Effector CD8-positive, alpha-beta T cell (primary cell): ENCODE data around the gene TEX14.
A peak's percentile ranks its signal among the peaks of the same experiment; 100 is the strongest.
"Not testable (repeated sequence)": the region's sequence is repeated elsewhere in the genome, so short reads cannot be mapped to it uniquely, and the experiment has no call there.

Experiments
- DNase-seq: peaks from one replicate; lab custom pipeline; 2025; lab: John Stamatoyannopoulos, UW

The TEX14 gene

DNA sequence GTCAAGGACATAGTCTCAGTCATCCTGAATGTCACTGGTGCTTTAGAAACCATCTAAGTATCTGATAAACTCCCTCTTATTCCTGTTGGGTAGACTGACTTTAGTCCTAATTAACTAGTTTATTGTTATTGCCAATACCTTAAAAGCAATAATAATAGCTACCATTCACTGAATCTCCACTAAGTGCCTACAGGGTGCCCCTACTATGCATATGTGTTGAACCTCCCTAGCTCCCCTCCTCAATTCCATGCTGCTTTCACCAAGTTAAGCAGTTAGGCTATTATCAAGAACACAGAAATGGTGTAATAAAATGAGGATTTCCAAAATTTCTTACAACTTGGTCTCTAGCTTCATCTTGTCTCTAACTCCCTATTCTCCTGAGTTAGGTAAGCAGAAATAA lies 89.9 kb downstream of the TEX14 start:
- DNase-seq, result no peak

DNA sequence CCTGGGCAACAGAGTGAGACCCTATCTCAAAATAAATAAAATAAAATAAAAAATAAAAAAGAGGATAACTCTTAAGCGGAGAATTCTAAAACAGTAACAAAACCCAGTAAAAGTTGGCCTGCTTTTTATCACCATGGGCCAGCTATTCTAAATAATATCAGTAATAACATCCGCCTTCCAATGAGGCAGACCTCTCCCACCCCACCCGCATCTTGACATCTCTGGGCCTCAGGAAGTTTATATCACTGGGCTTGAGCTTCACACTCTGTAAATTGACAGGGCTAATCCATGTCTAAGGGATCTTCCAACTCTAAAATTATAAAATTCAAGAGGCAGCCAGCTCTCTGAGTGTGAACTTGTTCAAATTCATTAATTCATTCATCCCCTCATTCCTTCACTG lies 94.5 kb downstream of the TEX14 start:
- no peak for DNase-seq

DNA sequence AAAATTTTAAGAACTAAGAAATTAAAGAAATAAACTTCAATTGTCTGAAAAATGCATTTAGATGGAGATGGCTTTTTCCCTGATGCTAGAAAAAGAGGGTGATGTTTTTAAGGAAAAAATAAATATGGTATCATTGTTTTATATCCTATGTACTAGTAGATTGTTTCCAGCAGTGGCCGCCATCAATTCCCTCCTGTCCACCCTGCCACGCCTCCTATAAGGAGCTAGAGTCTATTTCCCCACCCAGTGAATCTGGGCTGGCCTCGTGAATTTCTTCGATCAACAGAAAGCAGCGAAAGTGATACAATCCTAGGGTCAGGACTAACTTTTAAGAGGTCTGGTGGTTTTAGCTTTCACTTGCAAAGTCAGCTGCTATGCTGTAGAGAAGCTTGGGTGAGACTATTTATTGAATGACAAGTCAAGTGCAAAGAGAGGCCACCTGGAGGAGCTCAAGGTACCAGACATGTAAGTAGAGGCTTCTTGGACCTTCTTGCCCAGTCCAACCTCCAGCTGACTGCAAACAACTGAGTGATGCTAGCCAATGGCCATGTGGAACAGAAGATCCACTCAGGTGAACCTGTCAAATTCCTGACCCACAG lies 96.6 kb downstream of the TEX14 start:
- DNase-seq, result no peak

DNA sequence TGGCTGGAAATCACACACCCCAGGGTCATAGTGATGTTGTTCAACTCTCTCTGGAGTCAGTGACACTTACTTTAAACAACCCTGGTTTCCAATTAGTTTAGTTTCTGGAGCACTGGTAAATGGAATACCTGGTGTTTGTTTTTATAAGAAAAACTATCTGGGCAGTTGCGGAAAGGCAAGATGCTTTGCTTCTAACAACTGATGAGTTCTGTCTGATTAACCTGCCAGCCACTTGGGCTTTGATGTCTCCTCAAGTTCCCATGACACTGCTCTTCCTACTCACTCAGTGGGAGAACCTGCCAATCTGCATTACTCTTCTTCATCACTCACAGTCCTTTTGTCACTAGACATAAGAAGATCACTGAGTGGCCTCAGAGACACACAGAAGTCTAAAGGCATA lies 98.7 kb downstream of the TEX14 start:
- no peak for DNase-seq

DNA sequence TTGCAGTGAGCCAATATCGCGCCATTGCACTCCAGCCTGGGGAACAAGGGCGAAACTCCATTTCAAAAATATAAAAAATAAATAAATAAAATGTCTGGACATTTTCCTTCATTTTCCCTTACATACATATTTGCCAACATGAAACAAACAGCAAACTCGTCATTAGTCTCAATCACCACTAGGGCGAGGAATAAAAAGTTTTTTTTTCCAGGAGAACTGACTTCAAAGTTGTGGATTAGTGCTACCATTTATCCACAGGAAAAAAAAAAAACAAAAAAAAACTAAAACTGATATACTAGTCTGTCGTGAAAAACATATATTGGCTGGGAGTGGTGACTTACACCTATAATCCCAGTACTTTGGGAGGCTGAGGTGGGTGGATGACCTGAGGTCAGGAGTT lies 100.4 kb downstream of the TEX14 start:
- no peak for DNase-seq

DNA sequence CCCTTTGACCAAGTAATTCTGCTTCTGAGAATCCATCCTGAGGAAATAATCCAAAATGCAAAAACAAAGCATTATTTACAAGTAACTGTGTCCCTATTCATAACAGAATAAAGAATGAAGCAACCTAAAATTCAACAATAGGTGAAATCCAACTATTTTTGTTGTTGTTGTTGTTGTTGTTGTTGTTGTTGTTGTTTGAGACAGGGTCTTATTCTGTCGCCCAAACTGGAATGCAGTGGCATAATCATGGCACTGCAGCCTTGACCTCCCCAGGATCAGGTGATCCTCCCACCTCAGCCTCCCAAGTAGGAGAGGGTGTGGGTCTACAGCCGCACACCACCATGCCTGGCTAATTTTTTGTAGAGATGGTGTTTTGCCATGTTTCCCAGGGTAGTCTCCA lies 101.5 kb downstream of the TEX14 start:
- no peak for DNase-seq

DNA sequence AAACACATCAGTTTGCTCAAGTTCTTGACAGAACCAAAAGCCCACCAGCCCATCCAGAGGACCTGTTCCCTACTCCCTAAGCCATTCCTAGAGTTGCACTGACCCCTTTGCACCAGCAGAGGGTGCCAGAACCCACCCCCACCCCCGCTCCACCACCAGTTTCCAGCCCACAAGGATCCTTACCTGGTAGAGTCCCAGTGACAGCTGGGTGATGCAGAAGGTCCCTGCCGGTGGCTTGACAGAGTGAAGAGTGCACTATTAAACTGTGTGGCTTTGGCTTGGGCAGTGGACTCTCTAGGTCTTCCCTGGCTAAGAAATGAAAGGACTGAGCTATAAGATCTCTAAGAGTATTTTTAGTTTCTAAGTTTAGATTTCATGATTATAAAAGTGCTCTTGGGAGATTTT lies 104.1 kb downstream of the TEX14 start:
- DNase-seq, result peak; percentile 37

DNA sequence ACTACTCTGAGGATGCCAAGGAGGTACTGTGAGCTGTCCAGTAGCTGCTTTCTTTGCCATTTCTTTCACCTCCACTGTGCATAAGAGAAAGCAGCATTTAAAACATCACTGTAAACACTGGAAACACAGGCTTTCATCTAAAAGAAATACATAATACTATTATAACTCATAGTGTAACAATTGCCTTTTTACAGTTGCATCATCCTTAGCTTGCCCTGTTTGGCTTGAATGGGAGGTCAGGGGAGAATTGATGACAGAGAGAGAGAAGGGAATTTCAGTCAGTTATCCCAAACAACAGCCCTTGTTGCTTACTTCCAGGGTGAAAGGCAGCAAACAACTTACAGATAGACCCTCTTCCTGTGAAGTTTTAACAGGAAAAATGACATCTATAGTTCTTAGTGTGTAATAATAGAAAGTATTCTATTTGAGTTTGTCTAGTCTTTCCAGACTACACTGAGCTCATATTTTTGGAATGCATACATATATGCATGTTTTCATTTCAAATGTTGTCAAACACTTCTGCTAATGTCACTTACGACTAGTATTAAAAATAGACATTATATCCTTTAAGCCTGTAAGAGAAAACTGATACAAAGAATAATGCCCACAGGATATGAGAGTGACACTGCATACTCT lies 105.7 kb downstream of the TEX14 start:
- DNase-seq, result no peak

DNA sequence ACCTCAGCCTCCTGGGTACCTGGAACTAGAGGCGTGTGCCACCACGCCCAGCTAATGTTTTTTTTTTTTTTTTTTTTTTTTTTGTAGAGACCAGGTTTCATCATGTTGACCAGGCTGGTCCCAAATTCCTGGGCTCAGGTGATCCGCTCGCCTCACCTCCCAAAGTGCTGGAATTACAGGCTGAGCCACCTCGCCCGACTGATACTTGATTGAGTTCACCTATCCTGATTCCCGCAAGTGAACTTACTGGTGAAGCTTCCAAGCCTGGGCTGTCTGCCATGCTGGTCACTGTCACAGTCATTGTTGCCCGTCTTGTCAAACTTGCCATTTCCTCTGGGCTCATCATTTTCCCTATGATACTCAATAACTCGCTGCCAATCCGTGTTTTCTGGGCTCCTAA lies 106.3 kb downstream of the TEX14 start:
- no peak for DNase-seq

DNA sequence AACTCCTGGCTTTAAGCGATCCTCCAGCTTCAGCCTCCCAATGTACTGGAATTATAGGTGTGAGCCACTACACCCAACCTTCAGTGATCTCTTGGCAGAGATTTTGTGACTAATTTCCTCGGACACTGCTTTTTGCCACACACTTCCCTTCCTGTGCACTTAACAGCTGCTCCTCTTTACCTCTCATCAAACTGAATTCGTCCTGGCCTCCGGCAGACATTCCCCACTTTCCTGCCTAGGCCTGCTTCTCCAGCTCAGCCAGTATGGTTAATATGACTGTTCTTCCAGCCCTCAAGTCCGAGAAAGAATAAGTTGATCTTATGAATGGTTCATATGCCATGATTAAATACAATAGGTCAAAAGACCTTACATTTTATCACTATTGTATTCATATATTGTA lies 108.4 kb downstream of the TEX14 start:
- DNase-seq, result no peak

DNA sequence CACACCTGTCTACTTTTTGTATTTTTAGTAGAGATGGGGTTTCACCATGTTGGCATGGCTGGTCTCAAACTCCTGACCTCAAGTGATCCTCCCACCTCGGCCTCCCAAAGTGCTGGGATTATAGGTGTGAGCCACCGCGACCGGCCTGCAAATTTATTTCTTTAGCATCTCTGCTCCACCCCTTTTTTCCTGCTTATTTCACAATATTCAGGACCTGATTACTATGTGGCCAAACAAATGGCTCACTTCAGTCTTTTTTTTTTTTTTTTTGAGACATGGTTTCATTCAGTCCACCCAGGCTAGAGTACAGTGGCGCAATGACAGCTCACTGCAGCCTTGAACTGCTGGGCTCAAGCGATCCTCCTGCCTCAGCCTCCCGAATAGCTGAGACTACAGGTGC lies 109.1 kb downstream of the TEX14 start:
- DNase-seq, result not testable (repeated sequence)

DNA sequence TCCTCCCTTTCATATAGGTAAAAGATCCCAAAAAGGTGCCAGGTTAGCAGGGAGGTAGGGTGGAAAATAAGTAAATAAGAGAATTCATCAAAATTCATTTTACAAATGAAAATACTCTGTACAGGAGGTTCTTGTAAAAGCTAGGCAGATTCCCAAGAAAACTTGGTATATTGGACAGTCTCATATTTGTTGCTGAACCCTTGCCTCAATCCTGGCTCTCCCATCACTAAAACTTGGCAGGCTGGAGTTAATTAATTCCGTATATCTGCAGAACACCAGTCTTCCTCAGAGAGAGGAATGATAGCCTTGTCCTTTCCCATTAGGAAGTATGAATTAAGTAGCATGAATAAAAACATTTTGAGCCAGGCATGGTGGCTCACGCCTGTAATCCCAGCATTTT lies 111.2 kb downstream of the TEX14 start:
- no peak for DNase-seq

DNA sequence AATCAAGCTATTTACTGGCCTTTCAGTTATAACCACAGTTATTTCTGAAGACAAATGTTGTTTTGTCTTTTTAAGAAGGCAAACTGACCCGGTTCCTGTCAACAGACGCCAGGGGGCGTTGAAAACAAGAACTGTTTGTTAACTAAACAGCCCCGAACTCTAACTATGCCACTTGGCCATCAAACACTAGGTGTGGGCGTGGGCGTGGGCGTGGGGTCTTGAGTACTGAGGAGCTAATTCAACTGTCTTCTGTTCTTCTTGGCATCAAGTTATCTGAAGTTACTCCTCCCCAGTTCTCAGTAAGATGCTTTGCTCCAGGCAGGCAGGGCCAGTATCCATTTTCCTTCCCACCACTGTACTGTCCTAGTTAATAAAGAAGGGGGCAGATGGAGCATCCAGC lies 114.1 kb downstream of the TEX14 start:
- peak; percentile 5 for DNase-seq

DNA sequence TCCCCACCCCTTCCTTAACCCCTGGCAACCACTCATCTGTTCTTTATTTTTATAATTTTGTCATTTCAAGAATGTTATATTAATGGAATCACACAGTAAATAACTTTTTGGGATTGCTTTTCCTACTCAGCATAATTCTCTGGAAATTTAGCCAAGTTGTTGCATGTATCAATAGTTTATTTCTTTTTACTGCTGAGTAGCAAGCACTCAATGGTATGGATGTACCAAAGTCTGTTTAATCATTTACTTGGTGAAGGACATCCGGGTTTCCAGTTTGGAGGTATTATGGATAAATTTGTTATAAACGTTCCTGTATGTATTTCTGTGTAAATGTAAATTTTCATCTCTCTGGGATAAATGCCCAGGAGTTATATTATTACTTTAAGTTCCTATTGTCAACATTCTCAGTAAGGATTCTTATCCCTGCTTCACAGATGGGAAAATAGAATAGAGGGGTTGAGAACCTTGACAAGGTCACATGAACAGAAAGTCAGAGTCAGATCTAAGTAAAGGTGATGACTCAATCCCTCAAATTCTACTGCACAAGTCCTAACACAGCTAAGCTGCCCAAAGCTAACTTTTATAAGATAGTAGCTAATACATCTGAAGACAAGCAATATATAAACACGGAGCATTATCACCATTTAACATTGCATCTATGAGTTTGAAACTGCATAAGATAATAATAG lies 115.0 kb downstream of the TEX14 start:
- no peak for DNase-seq

DNA sequence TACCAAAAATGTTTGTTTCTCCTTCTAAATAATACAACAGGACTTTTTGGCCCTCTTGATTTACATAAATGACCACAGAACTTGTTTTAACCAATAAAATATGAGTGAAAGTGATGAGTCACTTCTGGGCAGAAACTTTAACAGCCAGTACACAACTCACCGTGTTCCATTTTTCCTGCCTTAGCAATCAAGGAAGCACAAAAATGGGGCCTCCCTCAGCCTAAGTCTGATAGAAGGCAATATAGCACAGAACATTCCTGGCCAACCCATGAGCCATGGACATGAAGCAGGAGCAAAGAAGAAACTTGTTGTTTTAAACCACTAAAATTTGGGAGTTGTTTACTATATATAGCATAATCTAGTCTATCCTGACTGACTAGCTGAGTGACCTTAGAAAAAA lies 116.3 kb downstream of the TEX14 start:
- DNase-seq, result no peak

DNA sequence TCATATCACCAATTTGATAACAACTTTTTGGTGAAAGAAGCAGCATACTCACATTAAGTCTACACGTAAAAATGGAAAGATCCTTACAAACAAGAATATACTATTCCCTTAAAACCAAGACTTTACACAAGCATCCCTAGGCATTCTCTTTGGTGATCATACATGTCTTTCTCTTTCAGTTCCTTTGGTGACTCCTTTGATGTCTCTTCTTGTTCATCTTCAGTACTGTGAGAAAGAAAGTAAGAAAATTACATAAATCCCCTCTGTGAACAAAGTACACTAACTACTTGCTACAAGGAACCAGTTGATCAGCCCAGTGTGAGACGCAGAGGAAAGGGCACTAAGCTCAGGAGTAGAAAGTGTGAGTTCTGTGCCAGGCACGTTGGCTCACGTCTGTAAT lies 117.8 kb downstream of the TEX14 start:
- DNase-seq, result no peak

DNA sequence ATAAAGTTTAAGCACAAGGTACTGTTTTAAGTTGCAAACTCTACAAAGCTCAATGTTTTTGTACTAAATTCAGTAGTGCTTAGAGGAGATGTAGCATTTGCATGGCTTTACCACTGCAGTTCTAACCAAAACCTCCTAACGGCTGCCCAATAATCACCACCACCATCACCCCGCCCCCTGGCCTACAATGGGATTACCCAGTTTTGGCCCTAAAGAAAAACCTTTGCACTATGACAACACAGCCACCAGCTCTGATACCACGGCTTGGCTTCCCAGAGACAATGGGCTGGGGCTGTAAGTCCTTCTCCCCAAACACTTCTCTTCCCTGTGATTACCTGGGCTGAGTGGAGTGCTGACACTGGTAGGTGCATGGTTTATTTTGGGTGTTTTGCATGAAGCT lies 119.0 kb downstream of the TEX14 start:
- no peak for DNase-seq

DNA sequence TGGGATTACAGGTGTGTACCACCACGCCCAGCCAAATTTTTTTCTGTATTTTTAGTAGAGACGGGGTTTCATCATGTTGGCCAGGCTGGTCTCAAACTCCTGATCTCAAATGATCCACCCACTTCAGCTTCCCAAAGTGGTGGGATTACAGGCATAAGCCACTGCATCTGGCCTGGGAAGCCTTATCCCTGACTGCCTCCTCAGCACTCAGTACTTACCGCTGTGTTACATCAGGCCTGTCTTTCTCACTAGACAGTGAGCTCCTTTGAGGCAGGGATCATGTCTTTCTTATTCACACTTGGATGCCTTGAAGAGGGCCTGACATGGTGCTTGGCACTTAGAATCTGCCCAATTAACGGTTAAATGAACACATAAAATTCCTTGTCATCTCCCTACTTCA lies 121.1 kb downstream of the TEX14 start:
- DNase-seq, result no peak

DNA sequence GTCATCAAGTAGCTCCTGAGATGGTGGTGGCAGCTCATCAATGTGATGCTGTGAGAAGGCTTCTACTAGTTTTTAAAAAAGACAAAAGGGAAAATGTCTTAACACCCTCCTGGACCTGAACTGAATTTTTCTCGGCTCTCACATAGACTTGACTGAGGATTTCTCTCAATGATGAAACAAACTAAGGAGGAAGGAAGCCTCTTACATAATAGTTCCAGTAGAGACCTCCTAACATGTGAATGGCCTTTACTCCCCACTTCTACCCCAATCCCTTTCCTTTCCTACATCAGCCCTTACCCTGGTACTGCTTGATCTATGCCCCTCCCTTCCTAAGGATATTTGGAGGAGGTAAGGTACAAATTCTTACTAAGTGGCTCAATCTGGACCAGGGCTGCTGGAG lies 122.6 kb downstream of the TEX14 start:
- DNase-seq, result no peak

DNA sequence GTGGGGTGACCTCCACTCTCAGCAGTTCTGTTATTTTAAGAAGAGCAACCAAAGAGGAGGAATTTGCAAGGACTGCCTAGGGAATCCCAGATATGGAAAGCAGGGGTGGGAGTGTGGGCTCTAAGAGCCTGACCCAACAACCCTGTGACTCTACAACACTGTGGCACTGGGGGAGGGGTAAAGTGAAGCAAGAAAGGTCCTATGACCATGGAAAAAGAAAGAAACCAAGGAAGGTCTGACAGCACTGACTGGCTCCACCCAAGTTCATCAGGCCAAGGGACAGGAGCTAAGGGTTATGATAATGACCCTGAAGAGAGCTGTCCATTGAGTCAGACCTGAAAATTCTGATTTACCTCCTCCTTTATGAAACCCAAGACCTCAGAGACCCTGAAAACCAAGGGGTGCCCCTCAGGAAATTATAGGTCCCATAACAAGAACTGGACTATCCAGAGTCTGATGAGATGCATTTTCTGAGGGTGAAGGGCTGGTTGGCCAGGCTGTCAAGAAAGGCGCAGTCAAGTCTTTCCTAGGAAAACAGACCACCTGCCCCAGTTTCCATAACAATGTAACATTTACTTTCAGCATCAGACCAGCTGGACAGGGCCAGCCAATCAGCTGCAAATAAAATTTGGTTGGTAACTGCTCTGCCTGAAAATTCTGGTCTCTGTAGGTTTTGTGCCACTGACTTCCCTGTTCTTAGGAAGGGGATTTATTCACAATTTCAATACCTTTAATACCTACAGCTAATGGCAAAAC lies 123.6 kb downstream of the TEX14 start:
- no peak for DNase-seq

DNA sequence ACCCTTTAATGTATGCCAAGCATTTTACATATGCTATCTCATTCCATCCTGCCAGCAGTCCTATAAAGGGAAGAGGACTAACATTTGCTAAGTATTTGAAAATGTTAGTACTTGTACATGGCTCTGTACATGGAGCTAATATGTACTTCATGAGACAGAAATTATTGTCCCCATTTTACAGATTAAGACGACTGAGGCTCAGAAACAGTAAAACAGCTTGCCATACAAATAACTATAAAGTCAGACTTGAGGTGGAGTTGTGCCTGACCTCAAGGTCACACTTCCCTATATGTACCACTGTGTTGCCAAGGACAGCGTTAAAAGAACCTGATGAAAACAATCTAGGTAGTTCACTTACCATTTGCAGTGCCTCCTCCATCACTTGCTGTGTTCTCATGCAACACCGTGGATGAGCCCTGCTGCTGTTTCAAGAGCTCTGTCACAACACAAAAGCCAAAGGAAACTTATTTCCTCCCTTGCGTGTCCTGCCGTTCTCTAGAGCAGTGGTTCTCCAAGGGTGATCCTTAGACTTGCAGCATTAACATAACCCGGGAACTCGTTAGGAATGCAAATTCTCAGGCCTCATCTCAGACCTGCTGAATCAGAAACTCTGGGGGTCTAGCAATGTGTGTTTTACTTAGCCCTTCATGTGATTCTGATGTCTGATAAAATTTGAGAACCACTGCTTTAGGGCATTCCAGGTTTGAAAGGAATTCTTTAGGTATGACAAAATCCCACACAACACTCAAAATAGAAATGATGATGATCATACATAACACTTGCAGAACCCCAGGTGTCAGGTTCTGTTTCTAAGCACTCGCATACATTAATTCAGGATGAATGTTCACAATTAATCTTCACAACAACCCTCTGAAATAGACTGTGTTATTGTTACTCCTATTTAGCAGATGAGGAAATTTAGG lies 126.2 kb downstream of the TEX14 start:
- DNase-seq, result no peak

DNA sequence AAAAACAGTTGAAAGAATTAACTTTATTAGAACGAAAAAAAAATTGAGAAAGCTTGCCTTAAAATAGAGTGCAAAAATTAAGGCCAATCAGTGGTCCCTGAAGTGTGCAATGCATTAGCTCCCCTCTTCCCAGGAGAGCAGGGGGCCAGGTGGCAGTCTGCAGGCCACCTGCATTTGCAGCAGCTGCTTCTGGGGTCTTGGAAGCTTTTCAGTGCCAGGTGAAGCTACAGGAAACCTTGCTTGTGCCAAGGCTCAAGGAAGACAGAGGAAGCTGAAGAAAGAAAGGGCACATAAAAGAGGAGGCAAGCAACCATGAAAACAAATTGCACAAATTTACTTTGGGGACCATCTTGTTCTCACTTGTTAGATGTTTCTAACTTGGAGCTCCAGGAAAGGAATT lies 126.9 kb downstream of the TEX14 start:
- no peak for DNase-seq
